WTC11 (cell line): ENCODE measurements around the gene ZNF512B. TPM values are rescaled to one million over a fixed set of nuclear protein-coding genes. Genes with fewer than 3 reads are reported as not detected.

Source experiments
- ATAC-seq: fragments of 200-7000 bp; cut with Tn5 transposase; 2 replicates; pipeline ENCODE4 v1.10.0; 2021; ENCODE audit warnings: mild to moderate bottlenecking, moderate library complexity
- CTCF ChIA-PET: fragments of 300-600 bp; sonication (Branson Sonifier 250); formaldehyde crosslinking; loops from one replicate; lab custom pipeline; 2021; ENCODE audit warnings: antibody characterized with exemption; lab: Charles Lee
- POLR2A ChIA-PET: fragments of 350-600 bp; sonication (Branson Sonifier 250); formaldehyde crosslinking; loops from one replicate; lab custom pipeline; 2021; ENCODE audit warnings: antibody characterized with exemption; lab: Charles Lee
- DNase-seq: peaks from one replicate; pipeline ENCODE4 v3.0.0; 2021; ENCODE audit warnings: low spot score
- H3K27ac Mint-ChIP-seq: 2 replicates; pipeline ENCODE4 v1.8.0; 2021; ENCODE audit warnings: mixed read lengths
- H3K27me3 Mint-ChIP-seq: 2 replicates; pipeline ENCODE4 v1.8.0; 2021; ENCODE audit warnings: low read depth, mild to moderate bottlenecking, moderate library complexity, mixed read lengths
- H3K36me3 Mint-ChIP-seq: 2 replicates; pipeline ENCODE4 v1.8.0; 2021; ENCODE audit warnings: mixed read lengths
- H3K4me1 Mint-ChIP-seq: 2 replicates; pipeline ENCODE4 v1.8.0; 2022; ENCODE audit warnings: mixed read lengths
- H3K4me3 Mint-ChIP-seq: 2 replicates; pipeline ENCODE4 v1.8.0; 2021; ENCODE audit warnings: mild to moderate bottlenecking, moderate library complexity, mixed read lengths
- H3K9me3 Mint-ChIP-seq: 2 replicates; pipeline ENCODE4 v1.8.0; 2021; ENCODE audit warnings: mixed read lengths
- ATF1 ChIP-seq: sonication (generic); formaldehyde crosslinking; IDR thresholded peaks from 2 replicates; pipeline ENCODE4 v1.8.1; 2023; ENCODE audit warnings: mild to moderate bottlenecking, moderate library complexity, missing genetic modification reagents
- CBFB ChIP-seq: sonication (generic); formaldehyde crosslinking; IDR thresholded peaks from 2 replicates; pipeline ENCODE4 v1.8.1; 2022; ENCODE audit warnings: mild to moderate bottlenecking, low read depth, missing genetic modification reagents
- CREB1 ChIP-seq: sonication (generic); formaldehyde crosslinking; IDR thresholded peaks from 2 replicates; pipeline ENCODE4 v1.8.0; 2023; ENCODE audit warnings: mild to moderate bottlenecking, missing genetic modification reagents
- ELF4 ChIP-seq: sonication (generic); formaldehyde crosslinking; IDR thresholded peaks from 2 replicates; pipeline ENCODE4 v1.8.1; 2022; ENCODE audit warnings: low read depth, mild to moderate bottlenecking, moderate library complexity, missing genetic modification reagents
- GRHL2 ChIP-seq: fragments of 250-450 bp; sonication (Bioruptor Pico); IDR thresholded peaks from 2 replicates; pipeline ENCODE4 v1.8.0; 2022; ENCODE audit warnings: mild to moderate bottlenecking, moderate library complexity; ENCODE audit not compliant: insufficient replicate concordance, severe bottlenecking
- JUN ChIP-seq: sonication (generic); formaldehyde crosslinking; IDR thresholded peaks from 2 replicates; pipeline ENCODE4 v1.8.0; 2023; ENCODE audit warnings: mild to moderate bottlenecking, missing genetic modification reagents
- KAT7 ChIP-seq: sonication (generic); formaldehyde crosslinking; IDR thresholded peaks from 2 replicates; pipeline ENCODE4 v1.8.1; 2023; ENCODE audit warnings: missing genetic modification reagents, mild to moderate bottlenecking, borderline replicate concordance
- MXD4 ChIP-seq: fragments of 250-450 bp; sonication (Bioruptor Pico); IDR thresholded peaks from 2 replicates; pipeline ENCODE4 v1.8.0; 2021; ENCODE audit warnings: mild to moderate bottlenecking, moderate library complexity, borderline replicate concordance
- MYBL2 ChIP-seq: sonication (generic); formaldehyde crosslinking; IDR thresholded peaks from 2 replicates; pipeline ENCODE4 v1.8.1; 2023; ENCODE audit warnings: mild to moderate bottlenecking, moderate library complexity, missing genetic modification reagents
- NFATC4 ChIP-seq: fragments of 250-450 bp; sonication (Bioruptor Pico); IDR thresholded peaks from 2 replicates; pipeline ENCODE4 v1.9.0; 2021; ENCODE audit warnings: mild to moderate bottlenecking
- NFYB ChIP-seq: sonication (generic); formaldehyde crosslinking; conservative IDR thresholded peaks from 2 replicates; pipeline ENCODE4 v1.8.0; 2022; ENCODE audit warnings: low read depth, missing genetic modification reagents
- NR1H2 ChIP-seq: sonication (generic); formaldehyde crosslinking; IDR thresholded peaks from 2 replicates; pipeline ENCODE4 v1.9.0; 2021; ENCODE audit warnings: mild to moderate bottlenecking, moderate library complexity, missing genetic modification reagents
- RELA ChIP-seq: sonication (generic); formaldehyde crosslinking; IDR thresholded peaks from 2 replicates; pipeline ENCODE4 v1.8.1; 2022; ENCODE audit warnings: missing genetic modification reagents, mild to moderate bottlenecking, borderline replicate concordance
- ZNF138 ChIP-seq: sonication (generic); formaldehyde crosslinking; conservative IDR thresholded peaks from 2 replicates; pipeline ENCODE4 v1.8.1; 2022; ENCODE audit warnings: mild to moderate bottlenecking, moderate library complexity, missing genetic modification reagents
- ZNF263 ChIP-seq: sonication (generic); formaldehyde crosslinking; IDR thresholded peaks from 2 replicates; pipeline ENCODE4 v1.8.1; 2022; ENCODE audit warnings: low read depth, mild to moderate bottlenecking, moderate library complexity, missing genetic modification reagents
- total RNA-seq: library from RNA; stranded (reverse); gene quantifications from 3 replicates; pipeline ENCODE4 v1.2.3, GENCODE V29; 2021
- TF ChIP-seq, protein P1 (sequence below): sonication (generic); formaldehyde crosslinking; IDR thresholded peaks from 2 replicates; pipeline ENCODE4 v1.8.0; 2023; ENCODE audit warnings: mild to moderate bottlenecking, missing genetic modification reagents
- TF ChIP-seq, protein P2 (sequence below): sonication (generic); formaldehyde crosslinking; IDR thresholded peaks from 2 replicates; pipeline ENCODE4 v1.8.1; 2023; ENCODE audit warnings: mild to moderate bottlenecking, missing genetic modification reagents, moderate library complexity
- TF ChIP-seq, protein P3 (sequence below): sonication (generic); formaldehyde crosslinking; IDR thresholded peaks from 2 replicates; pipeline ENCODE4 v1.8.1; 2023; ENCODE audit warnings: mild to moderate bottlenecking, missing genetic modification reagents, moderate library complexity
- TF ChIP-seq, protein P4 (sequence below): sonication (generic); formaldehyde crosslinking; IDR thresholded peaks from 2 replicates; pipeline ENCODE4 v1.8.0; 2022; ENCODE audit warnings: mild to moderate bottlenecking, missing genetic modification reagents
- TF ChIP-seq, protein P5 (sequence below): fragments of 250-450 bp; sonication (Bioruptor Pico); IDR thresholded peaks from 2 replicates; pipeline ENCODE4 v1.9.0; 2021; ENCODE audit warnings: mild to moderate bottlenecking
- TF ChIP-seq, protein P6 (sequence below): sonication (generic); formaldehyde crosslinking; IDR thresholded peaks from 2 replicates; pipeline ENCODE4 v1.8.1; 2022; ENCODE audit warnings: low read depth, mild to moderate bottlenecking, moderate library complexity, missing genetic modification reagents, borderline replicate concordance
- TF ChIP-seq, protein P7 (sequence below): sonication (generic); formaldehyde crosslinking; IDR thresholded peaks from 2 replicates; pipeline ENCODE4 v1.8.1; 2022; ENCODE audit warnings: mild to moderate bottlenecking, missing genetic modification reagents, moderate library complexity, borderline replicate concordance

Gene ZNF512B
- total RNA-seq, 1 experiment from 2014 or later: 23.3 TPM

DNA sequence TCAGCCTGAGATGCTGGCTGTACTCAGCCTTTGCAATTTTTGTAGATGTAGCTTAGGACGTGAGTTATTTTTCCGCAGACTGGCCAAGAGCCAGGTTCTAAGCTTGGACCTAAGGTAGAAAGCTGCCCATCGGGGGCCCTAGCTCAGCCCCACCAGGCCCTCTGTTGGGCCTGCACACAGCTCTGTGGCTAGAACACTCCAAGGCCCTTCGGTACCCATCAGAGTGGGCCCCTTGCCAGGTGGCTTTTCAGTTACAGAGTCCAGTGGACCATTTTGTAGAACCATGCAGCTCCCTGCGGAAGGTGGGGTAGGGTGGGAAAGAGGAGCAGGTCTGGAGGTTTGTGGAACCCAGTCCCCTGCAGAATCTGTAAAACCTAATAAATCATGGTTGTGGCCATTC lies 36.1 kb downstream of the ZNF512B start (continued):
- no peak for TF ChIP-seq RELA (CRISPR knock-in tag)
- no peak for TF ChIP-seq NFYB (CRISPR knock-in tag)

DNA sequence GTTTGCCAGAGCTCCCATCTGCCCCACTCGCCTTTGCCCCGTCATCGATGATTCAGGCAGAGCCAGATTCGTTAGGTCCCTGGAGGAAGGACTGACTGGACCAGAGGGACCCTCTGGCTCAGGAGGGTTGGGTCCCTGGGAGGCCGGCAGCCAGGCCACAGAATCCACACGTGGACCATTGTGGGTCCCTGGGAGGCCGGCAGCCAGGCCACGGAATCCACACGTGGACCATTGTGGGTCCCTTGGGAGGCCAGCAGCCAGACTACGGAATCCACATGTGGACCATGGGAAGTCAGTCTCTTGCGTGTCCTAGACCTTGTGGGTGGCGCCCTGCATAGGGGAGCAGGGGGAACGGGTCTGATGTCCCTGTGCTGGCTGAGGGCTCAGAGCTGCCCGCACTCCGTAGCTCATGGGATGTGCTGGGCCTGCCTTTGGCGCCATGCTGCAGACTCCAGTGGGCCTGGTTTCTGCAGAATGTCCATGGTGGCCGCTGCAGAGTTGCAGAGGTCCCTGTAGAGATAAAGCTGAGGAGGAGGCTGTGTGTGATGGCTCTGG lies 37.0 kb downstream of the ZNF512B start:
- H3K27ac Mint-ChIP-seq: no peak overlapping the region
- ChIA-PET CTCF (interaction anchor here (1.0 to 2.6 kb wide), 8 partner anchors 10 to 395 kb away, joined by 3 to 21 read pairs (median 6); partner anchors contain the start of genes PRPF6, PTK6 and UCKL1), POLR2A (interaction anchor here (0.6 kb wide), 1 partner anchor 31 kb away, joined by 3 read pairs; no protein-coding TSS in a partner anchor)
- no peaks in the 10 kb centered on the region for H3K4me1 Mint-ChIP-seq
- no peaks in the 10 kb centered on the region for H3K27me3 Mint-ChIP-seq
- peaks cover 42% of the 10 kb centered on the region for H3K36me3 Mint-ChIP-seq
- no peak for DNase-seq
- no peaks in the 10 kb centered on the region for H3K9me3 Mint-ChIP-seq
- H3K4me3 Mint-ChIP-seq: no peak overlapping the region
- TF ChIP-seq, protein P1, sequence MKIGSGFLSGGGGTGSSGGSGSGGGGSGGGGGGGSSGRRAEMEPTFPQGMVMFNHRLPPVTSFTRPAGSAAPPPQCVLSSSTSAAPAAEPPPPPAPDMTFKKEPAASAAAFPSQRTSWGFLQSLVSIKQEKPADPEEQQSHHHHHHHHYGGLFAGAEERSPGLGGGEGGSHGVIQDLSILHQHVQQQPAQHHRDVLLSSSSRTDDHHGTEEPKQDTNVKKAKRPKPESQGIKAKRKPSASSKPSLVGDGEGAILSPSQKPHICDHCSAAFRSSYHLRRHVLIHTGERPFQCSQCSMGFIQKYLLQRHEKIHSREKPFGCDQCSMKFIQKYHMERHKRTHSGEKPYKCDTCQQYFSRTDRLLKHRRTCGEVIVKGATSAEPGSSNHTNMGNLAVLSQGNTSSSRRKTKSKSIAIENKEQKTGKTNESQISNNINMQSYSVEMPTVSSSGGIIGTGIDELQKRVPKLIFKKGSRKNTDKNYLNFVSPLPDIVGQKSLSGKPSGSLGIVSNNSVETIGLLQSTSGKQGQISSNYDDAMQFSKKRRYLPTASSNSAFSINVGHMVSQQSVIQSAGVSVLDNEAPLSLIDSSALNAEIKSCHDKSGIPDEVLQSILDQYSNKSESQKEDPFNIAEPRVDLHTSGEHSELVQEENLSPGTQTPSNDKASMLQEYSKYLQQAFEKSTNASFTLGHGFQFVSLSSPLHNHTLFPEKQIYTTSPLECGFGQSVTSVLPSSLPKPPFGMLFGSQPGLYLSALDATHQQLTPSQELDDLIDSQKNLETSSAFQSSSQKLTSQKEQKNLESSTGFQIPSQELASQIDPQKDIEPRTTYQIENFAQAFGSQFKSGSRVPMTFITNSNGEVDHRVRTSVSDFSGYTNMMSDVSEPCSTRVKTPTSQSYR: no peak
- TF ChIP-seq, protein P2, sequence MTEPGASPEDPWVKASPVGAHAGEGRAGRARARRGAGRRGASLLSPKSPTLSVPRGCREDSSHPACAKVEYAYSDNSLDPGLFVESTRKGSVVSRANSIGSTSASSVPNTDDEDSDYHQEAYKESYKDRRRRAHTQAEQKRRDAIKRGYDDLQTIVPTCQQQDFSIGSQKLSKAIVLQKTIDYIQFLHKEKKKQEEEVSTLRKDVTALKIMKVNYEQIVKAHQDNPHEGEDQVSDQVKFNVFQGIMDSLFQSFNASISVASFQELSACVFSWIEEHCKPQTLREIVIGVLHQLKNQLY: no peak
- TF ChIP-seq ZNF263 (CRISPR knock-in tag): no peak
- TF ChIP-seq NFYB (CRISPR knock-in tag): no peak
- TF ChIP-seq NR1H2 (CRISPR knock-in tag): no peak
- TF ChIP-seq ELF4 (CRISPR knock-in tag): no peak
- TF ChIP-seq KAT7: no peak
- no peak for TF ChIP-seq CREB1
- TF ChIP-seq MYBL2 (CRISPR knock-in tag): no peak
- TF ChIP-seq MXD4: no peak
- TF ChIP-seq RELA (CRISPR knock-in tag): no peak
- TF ChIP-seq, protein P3, sequence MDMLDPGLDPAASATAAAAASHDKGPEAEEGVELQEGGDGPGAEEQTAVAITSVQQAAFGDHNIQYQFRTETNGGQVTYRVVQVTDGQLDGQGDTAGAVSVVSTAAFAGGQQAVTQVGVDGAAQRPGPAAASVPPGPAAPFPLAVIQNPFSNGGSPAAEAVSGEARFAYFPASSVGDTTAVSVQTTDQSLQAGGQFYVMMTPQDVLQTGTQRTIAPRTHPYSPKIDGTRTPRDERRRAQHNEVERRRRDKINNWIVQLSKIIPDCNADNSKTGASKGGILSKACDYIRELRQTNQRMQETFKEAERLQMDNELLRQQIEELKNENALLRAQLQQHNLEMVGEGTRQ: no peak
- TF ChIP-seq, protein P4, sequence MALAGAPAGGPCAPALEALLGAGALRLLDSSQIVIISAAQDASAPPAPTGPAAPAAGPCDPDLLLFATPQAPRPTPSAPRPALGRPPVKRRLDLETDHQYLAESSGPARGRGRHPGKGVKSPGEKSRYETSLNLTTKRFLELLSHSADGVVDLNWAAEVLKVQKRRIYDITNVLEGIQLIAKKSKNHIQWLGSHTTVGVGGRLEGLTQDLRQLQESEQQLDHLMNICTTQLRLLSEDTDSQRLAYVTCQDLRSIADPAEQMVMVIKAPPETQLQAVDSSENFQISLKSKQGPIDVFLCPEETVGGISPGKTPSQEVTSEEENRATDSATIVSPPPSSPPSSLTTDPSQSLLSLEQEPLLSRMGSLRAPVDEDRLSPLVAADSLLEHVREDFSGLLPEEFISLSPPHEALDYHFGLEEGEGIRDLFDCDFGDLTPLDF: no peak
- TF ChIP-seq, all 79 proteins: peak for 0
- no peak for ATAC-seq

DNA sequence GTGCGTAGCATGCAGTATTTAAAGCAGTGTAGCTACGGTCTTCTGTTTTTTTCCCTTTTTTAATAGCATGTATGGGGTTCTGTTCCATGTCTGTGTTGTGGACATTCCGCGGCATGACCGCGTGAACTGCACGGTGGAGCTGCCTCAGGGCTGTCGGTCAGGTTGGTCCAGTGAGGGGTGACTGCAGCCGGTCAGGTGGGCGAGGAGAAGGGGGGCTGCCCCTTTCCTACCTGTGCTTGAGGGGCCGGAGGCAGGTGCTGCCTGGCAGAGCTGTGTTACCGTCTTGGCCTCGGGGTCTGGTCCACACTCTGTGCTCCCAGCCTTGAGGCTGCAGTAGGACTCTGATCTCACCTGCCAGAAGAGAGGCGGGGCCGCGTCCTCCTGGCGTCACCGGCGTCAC lies 38.0 kb downstream of the ZNF512B start:
- no peaks in the 10 kb centered on the region for H3K4me1 Mint-ChIP-seq
- DNase-seq: no peak
- H3K4me3 Mint-ChIP-seq: no peak overlapping the region
- ChIA-PET POLR2A (no interaction called here), CTCF (interaction anchor here (1.2 kb wide), 1 partner anchor 49 kb away, joined by 3 read pairs; the partner anchor contains the start of gene PRPF6)
- H3K27me3 Mint-ChIP-seq: no peaks in the 10 kb centered on the region
- no peak for ATAC-seq
- peaks cover 42% of the 10 kb centered on the region for H3K36me3 Mint-ChIP-seq
- no peak overlapping the region for H3K27ac Mint-ChIP-seq
- no peaks in the 10 kb centered on the region for H3K9me3 Mint-ChIP-seq
- TF ChIP-seq, protein P5, sequence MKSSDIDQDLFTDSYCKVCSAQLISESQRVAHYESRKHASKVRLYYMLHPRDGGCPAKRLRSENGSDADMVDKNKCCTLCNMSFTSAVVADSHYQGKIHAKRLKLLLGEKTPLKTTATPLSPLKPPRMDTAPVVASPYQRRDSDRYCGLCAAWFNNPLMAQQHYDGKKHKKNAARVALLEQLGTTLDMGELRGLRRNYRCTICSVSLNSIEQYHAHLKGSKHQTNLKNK (CRISPR knock-in tag): no peak
- TF ChIP-seq GRHL2 (CRISPR knock-in tag) (no peak), ATF1 (no peak), NFATC4 (CRISPR knock-in tag) (no peak), CBFB (no peak), RELA (CRISPR knock-in tag) (no peak), ZNF138 (no peak), JUN (CRISPR knock-in tag) (no peak)
- TF ChIP-seq, protein P4: no peak
- TF ChIP-seq, protein P6, sequence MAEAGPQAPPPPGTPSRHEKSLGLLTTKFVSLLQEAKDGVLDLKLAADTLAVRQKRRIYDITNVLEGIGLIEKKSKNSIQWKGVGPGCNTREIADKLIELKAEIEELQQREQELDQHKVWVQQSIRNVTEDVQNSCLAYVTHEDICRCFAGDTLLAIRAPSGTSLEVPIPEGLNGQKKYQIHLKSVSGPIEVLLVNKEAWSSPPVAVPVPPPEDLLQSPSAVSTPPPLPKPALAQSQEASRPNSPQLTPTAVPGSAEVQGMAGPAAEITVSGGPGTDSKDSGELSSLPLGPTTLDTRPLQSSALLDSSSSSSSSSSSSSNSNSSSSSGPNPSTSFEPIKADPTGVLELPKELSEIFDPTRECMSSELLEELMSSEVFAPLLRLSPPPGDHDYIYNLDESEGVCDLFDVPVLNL (CRISPR knock-in tag): no peak
- TF ChIP-seq, protein P7, sequence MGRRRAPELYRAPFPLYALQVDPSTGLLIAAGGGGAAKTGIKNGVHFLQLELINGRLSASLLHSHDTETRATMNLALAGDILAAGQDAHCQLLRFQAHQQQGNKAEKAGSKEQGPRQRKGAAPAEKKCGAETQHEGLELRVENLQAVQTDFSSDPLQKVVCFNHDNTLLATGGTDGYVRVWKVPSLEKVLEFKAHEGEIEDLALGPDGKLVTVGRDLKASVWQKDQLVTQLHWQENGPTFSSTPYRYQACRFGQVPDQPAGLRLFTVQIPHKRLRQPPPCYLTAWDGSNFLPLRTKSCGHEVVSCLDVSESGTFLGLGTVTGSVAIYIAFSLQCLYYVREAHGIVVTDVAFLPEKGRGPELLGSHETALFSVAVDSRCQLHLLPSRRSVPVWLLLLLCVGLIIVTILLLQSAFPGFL (CRISPR knock-in tag): no peak
